ENCODE results near the gene NRIP3. TPM values are rescaled to one million over a fixed set of nuclear protein-coding genes. Genes with fewer than 3 reads are reported as not detected.

NRIP3 gene
- total RNA-seq, 2 donors from 2014 or later: 0.27 to 6.0 TPM

DNA sequence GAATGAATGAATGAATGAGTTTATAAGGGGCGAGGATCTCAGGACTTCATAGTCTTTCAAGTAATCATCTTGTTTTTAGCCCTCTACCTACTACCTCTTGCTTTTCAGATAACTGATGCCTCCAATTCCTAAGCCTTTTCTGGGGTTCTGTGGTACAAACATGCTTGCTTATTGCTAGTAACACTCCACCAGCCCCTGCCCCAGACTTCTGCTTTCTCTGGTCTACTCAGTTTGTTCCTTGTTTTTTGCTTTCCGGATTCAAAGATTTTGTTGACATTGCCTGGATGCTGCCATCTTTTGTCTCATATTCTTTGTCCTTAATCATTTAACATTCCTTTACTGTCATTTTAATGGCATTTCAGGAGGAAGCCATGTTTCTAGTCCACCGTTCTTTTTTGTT, 30.7 kb downstream of the NRIP3 start:
- no peaks in the 10 kb centered on the region for H3K27me3 ChIP-seq (replicated peaks; ENCODE audit: insufficient read depth)
- no peak overlapping the region for H3K27ac ChIP-seq
- TF ChIP-seq POLR2A (IDR thresholded peaks at IDR 0.05) (no peak), POLR2AphosphoS5 (IDR thresholded peaks at IDR 0.05) (no peak)
- TF ChIP-seq, protein P1, sequence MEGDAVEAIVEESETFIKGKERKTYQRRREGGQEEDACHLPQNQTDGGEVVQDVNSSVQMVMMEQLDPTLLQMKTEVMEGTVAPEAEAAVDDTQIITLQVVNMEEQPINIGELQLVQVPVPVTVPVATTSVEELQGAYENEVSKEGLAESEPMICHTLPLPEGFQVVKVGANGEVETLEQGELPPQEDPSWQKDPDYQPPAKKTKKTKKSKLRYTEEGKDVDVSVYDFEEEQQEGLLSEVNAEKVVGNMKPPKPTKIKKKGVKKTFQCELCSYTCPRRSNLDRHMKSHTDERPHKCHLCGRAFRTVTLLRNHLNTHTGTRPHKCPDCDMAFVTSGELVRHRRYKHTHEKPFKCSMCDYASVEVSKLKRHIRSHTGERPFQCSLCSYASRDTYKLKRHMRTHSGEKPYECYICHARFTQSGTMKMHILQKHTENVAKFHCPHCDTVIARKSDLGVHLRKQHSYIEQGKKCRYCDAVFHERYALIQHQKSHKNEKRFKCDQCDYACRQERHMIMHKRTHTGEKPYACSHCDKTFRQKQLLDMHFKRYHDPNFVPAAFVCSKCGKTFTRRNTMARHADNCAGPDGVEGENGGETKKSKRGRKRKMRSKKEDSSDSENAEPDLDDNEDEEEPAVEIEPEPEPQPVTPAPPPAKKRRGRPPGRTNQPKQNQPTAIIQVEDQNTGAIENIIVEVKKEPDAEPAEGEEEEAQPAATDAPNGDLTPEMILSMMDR (IDR thresholded peaks at IDR 0.05): no peak
- no peak overlapping the region for H3K4me3 ChIP-seq
- intact Hi-C loops (cut with DNase I): no loop called here
- H3K9me3 ChIP-seq: no peaks in the 10 kb centered on the region
- WGBS: 58% methylated on average over 3 of the region's 3 CpGs
- H3K36me3 ChIP-seq: no peaks in the 10 kb centered on the region
- no peaks in the 10 kb centered on the region for H3K4me1 ChIP-seq (replicated peaks)
- no peak for DNase-seq (ENCODE audit: low spot score)

DNA sequence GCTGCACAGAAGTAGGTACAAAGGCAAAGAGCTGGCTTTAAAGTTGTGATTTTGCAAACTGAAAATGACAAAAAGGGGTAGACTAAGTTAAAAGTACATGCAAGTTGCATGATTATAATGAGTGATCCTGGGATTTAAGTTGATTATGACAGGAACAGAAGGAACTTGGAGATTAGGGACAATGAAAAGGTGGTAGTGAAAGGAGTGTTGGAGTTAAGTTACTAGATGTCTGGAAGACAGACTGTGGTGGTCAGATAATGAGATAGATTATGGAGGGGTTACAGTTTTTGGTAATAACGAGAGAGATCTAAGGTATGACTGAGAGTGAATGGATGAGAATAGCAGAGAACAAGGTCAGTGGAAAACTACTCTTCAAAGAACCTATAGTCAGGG, 31.9 kb downstream of the NRIP3 start:
- Histone ChIP-seq H3K4me3 (no peak overlapping the region), H3K27me3 (replicated peaks; ENCODE audit: insufficient read depth) (no peaks in the 10 kb centered on the region), H3K36me3 (no peaks in the 10 kb centered on the region), H3K27ac (no peak overlapping the region), H3K4me1 (replicated peaks) (no peaks in the 10 kb centered on the region), H3K9me3 (no peaks in the 10 kb centered on the region)
- intact Hi-C loops (cut with DNase I): no loop called here
- 67% methylated on average over 1 of the region's 1 CpG for WGBS
- TF ChIP-seq POLR2A (IDR thresholded peaks at IDR 0.05) (no peak), POLR2AphosphoS5 (IDR thresholded peaks at IDR 0.05) (no peak)
- TF ChIP-seq, protein P1 (IDR thresholded peaks at IDR 0.05): no peak
- DNase-seq (ENCODE audit: low spot score): no peak

GRCh38 chr11:8971196-8971923, 32.4 kb downstream of the NRIP3 start:
- WGBS: 76% methylated on average over 2 of the region's 2 CpGs
- no peak for DNase-seq (ENCODE audit: low spot score)
- Histone ChIP-seq H3K4me1 (replicated peaks) (no peaks in the 10 kb centered on the region), H3K27ac (no peak overlapping the region), H3K36me3 (no peaks in the 10 kb centered on the region), H3K9me3 (no peaks in the 10 kb centered on the region), H3K27me3 (replicated peaks; ENCODE audit: insufficient read depth) (no peaks in the 10 kb centered on the region), H3K4me3 (no peak overlapping the region)
- intact Hi-C loops (cut with DNase I): no loop called here
- TF ChIP-seq POLR2AphosphoS5 (IDR thresholded peaks at IDR 0.05) (no peak), POLR2A (IDR thresholded peaks at IDR 0.05) (no peak)
- TF ChIP-seq, protein P1 (IDR thresholded peaks at IDR 0.05): no peak

DNA sequence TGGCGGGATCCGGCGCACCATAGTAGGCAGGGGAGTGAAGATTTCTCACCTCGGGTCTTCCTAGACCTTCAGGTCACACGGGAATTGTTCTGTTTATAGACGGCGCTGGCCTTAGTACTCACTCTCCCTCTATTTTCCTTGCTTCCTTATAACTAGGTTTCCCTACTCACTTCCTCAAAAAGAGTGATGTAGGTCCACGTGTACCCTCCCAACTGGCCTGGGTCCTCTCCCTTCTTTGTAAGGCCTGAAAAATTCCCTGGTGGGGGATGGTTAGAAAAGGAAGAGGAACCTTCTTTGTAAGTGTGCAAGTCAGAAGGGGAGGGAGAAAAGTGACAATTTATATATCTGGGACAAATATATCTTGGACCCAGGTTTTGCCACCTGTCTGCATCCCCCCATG, 36.6 kb downstream of the NRIP3 start:
- no peaks in the 10 kb centered on the region for H3K36me3 ChIP-seq
- 84% methylated on average over 8 of the region's 8 CpGs for WGBS
- H3K4me3 ChIP-seq: no peak overlapping the region
- H3K9me3 ChIP-seq: no peaks in the 10 kb centered on the region
- DNase-seq (ENCODE audit: low spot score): no peak
- H3K27me3 ChIP-seq (replicated peaks; ENCODE audit: insufficient read depth): no peaks in the 10 kb centered on the region
- no peak overlapping the region for H3K27ac ChIP-seq
- intact Hi-C loops (cut with DNase I): no loop called here
- TF ChIP-seq POLR2AphosphoS5 (IDR thresholded peaks at IDR 0.05) (no peak), POLR2A (IDR thresholded peaks at IDR 0.05) (no peak)
- TF ChIP-seq, protein P1 (IDR thresholded peaks at IDR 0.05): no peak
- H3K4me1 ChIP-seq (replicated peaks): no peaks in the 10 kb centered on the region

Measured in prostate gland (tissue), 2 donors.